Testis (tissue), 2 donors: ENCODE measurements around the gene ZSCAN32.

Source experiments
- POLR2A ChIP-seq: fragments of 450-650 bp; IDR thresholded peaks from one replicate; pipeline ENCODE4 v1.6.1; 2017; ENCODE audit warnings: antibody characterized with exemption, mild to moderate bottlenecking, moderate library complexity
- TF ChIP-seq, protein P1 (sequence below), 3 experiments: fragments of 450-650 bp in 2 of 3; fragments of 200-600 bp in 1 of 3; sonication (generic) in 1 of 3; IDR thresholded peaks; one replicate each; pipeline ENCODE4 v1.5.1; 2016 to 2019; ENCODE audit warnings: antibody characterized with exemption in 3 of 3, mild to moderate bottlenecking in 2 of 3, moderate library complexity in 1 of 3

DNA sequence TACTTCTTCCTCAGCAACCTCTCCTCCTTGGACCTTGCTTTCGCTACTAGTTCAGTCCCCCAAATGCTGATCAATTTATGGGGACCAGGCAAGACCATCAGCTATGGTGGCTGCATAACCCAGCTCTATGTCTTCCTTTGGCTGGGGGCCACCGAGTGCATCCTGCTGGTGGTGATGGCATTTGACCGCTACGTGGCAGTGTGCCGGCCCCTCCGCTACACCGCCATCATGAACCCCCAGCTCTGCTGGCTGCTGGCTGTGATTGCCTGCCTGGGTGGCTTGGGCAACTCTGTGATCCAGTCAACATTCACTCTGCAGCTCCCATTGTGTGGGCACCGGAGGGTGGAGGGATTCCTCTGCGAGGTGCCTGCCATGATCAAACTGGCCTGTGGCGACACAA is 44.7 kb downstream of the ZSCAN32 start:
- TF ChIP-seq POLR2A = no peak
- TF ChIP-seq, protein P1, sequence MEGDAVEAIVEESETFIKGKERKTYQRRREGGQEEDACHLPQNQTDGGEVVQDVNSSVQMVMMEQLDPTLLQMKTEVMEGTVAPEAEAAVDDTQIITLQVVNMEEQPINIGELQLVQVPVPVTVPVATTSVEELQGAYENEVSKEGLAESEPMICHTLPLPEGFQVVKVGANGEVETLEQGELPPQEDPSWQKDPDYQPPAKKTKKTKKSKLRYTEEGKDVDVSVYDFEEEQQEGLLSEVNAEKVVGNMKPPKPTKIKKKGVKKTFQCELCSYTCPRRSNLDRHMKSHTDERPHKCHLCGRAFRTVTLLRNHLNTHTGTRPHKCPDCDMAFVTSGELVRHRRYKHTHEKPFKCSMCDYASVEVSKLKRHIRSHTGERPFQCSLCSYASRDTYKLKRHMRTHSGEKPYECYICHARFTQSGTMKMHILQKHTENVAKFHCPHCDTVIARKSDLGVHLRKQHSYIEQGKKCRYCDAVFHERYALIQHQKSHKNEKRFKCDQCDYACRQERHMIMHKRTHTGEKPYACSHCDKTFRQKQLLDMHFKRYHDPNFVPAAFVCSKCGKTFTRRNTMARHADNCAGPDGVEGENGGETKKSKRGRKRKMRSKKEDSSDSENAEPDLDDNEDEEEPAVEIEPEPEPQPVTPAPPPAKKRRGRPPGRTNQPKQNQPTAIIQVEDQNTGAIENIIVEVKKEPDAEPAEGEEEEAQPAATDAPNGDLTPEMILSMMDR (IDR thresholded peaks at IDR 0.05) = no peak
